Lung (tissue), 12 donors: ENCODE results near the gene DENND1A. TPM values are rescaled to one million over a fixed set of nuclear protein-coding genes. Genes with fewer than 3 reads are reported as not detected.

ENCODE experiments used
- ATAC-seq: fragments of 200-7000 bp; cut with Tn5 transposase; one replicate; pipeline ENCODE4 v1.9.1; 2020; ENCODE audit warnings: moderate number of reproducible peaks; ENCODE audit not compliant: insufficient read depth, low FRiP score
- DNase-seq, 3 donors: peaks; one replicate each; pipeline ENCODE4 v3.0.0-alpha.2; 2013 to 2017
- H3K27ac ChIP-seq, 2 donors: one replicate each; pipeline ENCODE4 v1.5.1; 2013; ENCODE audit warnings: mild to moderate bottlenecking in 2 of 2, moderate library complexity in 2 of 2, control low read depth in 1 of 2, inconsistent platforms in 1 of 2, low read depth in 1 of 2, low read length in 1 of 2
- H3K27me3 ChIP-seq, 3 donors: one replicate each; pipeline ENCODE4 v1.5.1; 2013; ENCODE audit warnings: low read length in 2 of 3; ENCODE audit not compliant: control insufficient read depth in 3 of 3, insufficient read depth in 3 of 3
- H3K36me3 ChIP-seq, 4 donors: one replicate each; pipeline ENCODE4 v1.5.1; 2013; ENCODE audit warnings: low read length in 4 of 4, mild to moderate bottlenecking in 1 of 4, moderate library complexity in 1 of 4; ENCODE audit not compliant: control insufficient read depth in 4 of 4, insufficient read depth in 4 of 4
- H3K4me1 ChIP-seq, 5 donors: one replicate each; pipeline ENCODE4 v1.5.1; 2013; ENCODE audit warnings: low read length in 5 of 5, mild to moderate bottlenecking in 2 of 5, moderate library complexity in 1 of 5; ENCODE audit not compliant: control insufficient read depth in 5 of 5, insufficient read depth in 5 of 5
- H3K4me3 ChIP-seq: one replicate; pipeline ENCODE4 v1.5.1; 2013; ENCODE audit warnings: mild to moderate bottlenecking, control low read depth, moderate library complexity
- H3K9ac ChIP-seq, 2 donors: one replicate each; pipeline ENCODE4 v1.5.1; 2013; ENCODE audit warnings: low read length in 2 of 2, control low read depth in 1 of 2; ENCODE audit not compliant: insufficient read depth in 1 of 2
- H3K9me3 ChIP-seq, 4 donors: one replicate each; pipeline ENCODE4 v1.5.1; 2013; ENCODE audit warnings: low read length in 3 of 4, mild to moderate bottlenecking in 1 of 4, moderate library complexity in 1 of 4; ENCODE audit not compliant: control insufficient read depth in 4 of 4, insufficient read depth in 3 of 4
- CTCF ChIP-seq: IDR thresholded peaks from 2 replicates; pipeline ENCODE4 v1.5.1; 2012; ENCODE audit warnings: mild to moderate bottlenecking; ENCODE audit errors: control extremely low read depth, extremely low read depth
- WGBS, 2 donors: extraction: QIAGEN DNeasy Blood & Tissue Kit; methylation state at CpG; one replicate each; pipeline ENCODE4 v1.1.7; 2013; 5-methylcytosine and 5-hydroxymethylcytosine counted together
- polyA plus RNA-seq, 2 donors: library from polyadenylated mRNA; stranded (reverse); fragments of 200-250 nt; gene quantifications; one replicate each; pipeline ENCODE4 v1.2.1, GENCODE V29; 2013
- total RNA-seq, 2 donors: library from RNA; depleted of rRNA in 1 of 2; stranded (reverse); fragments of >200 nt in 1 of 2; gene quantifications; one replicate each; pipeline ENCODE4 v1.2.1, GENCODE V29; 2014 to 2021
- donor health status: control.
- donor health status: control.
- donor health status: Bipolar disorder and iron deficiency.
- donor health status: healthy.
- donor health status: DM: yes; HTN: yes; CAD: no.

DENND1A gene
- total and polyA plus RNA-seq, 4 donors, result 5.7 to 29.8 (median 14.5) TPM

GRCh38 chr9:123724211-123724796, 205.6 kb downstream of the DENND1A start:
- TF ChIP-seq CTCF, result no peak
- Histone ChIP-seq H3K27ac (no peak overlapping the region), H3K36me3 (no peaks in the 10 kb centered on the region), H3K4me3 (no peak overlapping the region), H3K4me1 (peaks cover 0 to 5% (median 3%) of the 10 kb centered on the region in 5 donors), H3K9me3 (peaks cover 0 to 8% (median 4%) of the 10 kb centered on the region in 4 donors), H3K9ac (no peak overlapping the region), H3K27me3 (no peaks in the 10 kb centered on the region)
- WGBS, 2 donors, result 88 to 98% methylated on average over 2 of the region's 2 CpGs
- DNase-seq (peak in 2 of 3 donors; percentile 34 to 39), ATAC-seq (no peak)

GRCh38 chr9:123723135-123723875, 206.6 kb downstream of the DENND1A start:
- no peak overlapping the region for H3K27ac ChIP-seq
- no peak for DNase-seq
- no peak overlapping the region for H3K4me3 ChIP-seq
- TF ChIP-seq CTCF, result no peak
- H3K36me3 ChIP-seq, result peaks cover 0 to 3% (median 0%) of the 10 kb centered on the region in 4 donors
- 83 to 95% methylated on average over 4 of the region's 4 CpGs for WGBS, 2 donors
- peaks cover 0 to 5% (median 3%) of the 10 kb centered on the region in 5 donors for H3K4me1 ChIP-seq
- H3K9ac ChIP-seq, result no peak overlapping the region
- H3K27me3 ChIP-seq, result no peaks in the 10 kb centered on the region
- peaks cover 0 to 8% (median 4%) of the 10 kb centered on the region in 4 donors for H3K9me3 ChIP-seq
- ATAC-seq, result no peak

GRCh38 chr9:123722378-123722777, 207.5 kb downstream of the DENND1A start:
- ATAC-seq (no peak), DNase-seq (no peak)
- TF ChIP-seq CTCF, result no peak
- Histone ChIP-seq H3K4me3 (no peak overlapping the region), H3K27ac (no peak overlapping the region), H3K9ac (no peak overlapping the region), H3K4me1 (peaks cover 0 to 5% (median 4%) of the 10 kb centered on the region in 5 donors), H3K36me3 (peaks cover 0 to 3% (median 0%) of the 10 kb centered on the region in 4 donors), H3K27me3 (no peaks in the 10 kb centered on the region), H3K9me3 (peaks cover 0 to 8% (median 4%) of the 10 kb centered on the region in 4 donors)
- WGBS, 2 donors, result 97 to 99% methylated on average over 4 of the region's 4 CpGs
